Ramos (cell line): ENCODE results near the gene RGL4.
"Not testable (repeated sequence)": the region's sequence is repeated elsewhere in the genome, so short reads cannot be mapped to it uniquely, and the experiment has no call there.

Source experiments
- in situ Hi-C: fragments of 300-500 bp; cut with MboI; formaldehyde crosslinking; loops from one replicate; pipeline ENCODE4 v1.14.3; 2022; ENCODE audit warnings: low sequenced_read_pairs; ENCODE audit not compliant: unreplicated experiment

Gene RGL4, protein sequence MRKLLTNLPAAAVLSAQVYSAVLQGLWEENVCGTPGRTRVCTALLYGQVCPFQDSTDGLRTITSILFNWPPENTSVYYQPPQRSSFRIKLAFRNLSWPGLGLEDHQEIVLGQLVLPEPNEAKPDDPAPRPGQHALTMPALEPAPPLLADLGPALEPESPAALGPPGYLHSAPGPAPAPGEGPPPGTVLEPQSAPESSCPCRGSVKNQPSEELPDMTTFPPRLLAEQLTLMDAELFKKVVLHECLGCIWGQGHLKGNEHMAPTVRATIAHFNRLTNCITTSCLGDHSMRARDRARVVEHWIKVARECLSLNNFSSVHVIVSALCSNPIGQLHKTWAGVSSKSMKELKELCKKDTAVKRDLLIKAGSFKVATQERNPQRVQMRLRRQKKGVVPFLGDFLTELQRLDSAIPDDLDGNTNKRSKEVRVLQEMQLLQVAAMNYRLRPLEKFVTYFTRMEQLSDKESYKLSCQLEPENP

DNA sequence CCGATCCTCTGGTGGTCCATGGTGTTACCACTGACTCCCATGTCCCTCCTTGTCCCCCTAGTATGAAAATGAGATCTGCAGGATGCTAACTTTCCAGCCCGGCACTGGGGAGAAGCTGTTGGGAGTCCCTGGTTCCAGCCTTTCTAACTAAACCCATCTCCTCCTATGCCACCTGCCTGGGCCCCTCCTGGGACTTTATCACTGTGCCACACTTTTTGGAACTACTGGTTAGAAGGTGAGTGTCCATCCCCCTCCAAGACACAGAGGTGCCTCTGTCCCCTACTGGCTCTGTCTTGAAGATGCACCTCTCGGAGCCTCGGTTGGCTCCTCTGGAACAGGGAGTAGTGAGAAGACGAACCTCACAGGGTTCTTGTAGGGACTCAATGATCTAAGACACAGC, at the start of gene RGL4:
RGL4 (plus strand) TSS at position 301 of the 400 bp plus-strand sequence. CDS start 1,018 bp downstream, outside the sequence.
- in situ Hi-C loops = no loop called here

DNA sequence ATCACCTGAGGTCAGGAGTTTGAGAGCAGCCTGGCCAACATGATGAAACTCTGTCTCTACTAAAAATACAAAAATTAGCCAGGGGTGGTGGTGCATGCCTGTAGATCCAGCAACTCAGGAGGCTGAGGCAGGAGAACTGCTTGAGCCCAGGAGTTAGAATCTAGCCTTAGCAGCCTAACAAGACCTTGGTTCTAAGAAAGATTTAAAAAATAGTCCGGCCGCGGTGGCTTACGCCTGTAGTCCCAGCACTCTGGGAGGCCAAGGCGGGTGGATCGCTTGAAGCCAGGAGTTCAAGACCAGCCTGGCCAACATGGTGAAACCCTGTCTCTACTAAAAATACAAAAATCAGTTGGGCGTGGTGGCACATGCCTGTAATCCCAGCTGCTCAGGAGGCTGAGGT, 44.3 kb upstream of the RGL4 start:
- in situ Hi-C loops = not testable (repeated sequence)

DNA sequence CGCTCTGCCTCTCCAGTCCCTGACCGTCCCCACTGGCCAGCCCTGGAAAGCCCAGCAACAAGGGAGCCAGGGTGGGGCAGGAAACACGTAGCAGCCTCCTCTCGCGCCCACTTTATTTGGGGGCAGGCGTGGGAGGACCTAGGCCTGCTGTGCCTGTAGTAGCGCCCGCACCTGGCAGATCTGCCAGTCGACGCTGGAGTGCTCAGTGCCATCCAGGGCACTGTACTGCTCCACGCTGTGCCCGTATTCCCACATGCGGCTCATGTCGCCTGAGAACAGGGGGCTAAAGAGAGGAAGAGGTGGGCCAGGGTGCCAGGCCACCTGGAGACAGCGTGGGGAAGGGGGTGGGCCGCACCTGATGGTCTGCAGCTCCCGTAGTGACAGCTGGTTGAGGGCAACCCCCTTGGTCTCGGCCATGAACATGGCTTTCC, 41.7 kb upstream of the RGL4 start:
- in situ Hi-C loops = no loop called here

DNA sequence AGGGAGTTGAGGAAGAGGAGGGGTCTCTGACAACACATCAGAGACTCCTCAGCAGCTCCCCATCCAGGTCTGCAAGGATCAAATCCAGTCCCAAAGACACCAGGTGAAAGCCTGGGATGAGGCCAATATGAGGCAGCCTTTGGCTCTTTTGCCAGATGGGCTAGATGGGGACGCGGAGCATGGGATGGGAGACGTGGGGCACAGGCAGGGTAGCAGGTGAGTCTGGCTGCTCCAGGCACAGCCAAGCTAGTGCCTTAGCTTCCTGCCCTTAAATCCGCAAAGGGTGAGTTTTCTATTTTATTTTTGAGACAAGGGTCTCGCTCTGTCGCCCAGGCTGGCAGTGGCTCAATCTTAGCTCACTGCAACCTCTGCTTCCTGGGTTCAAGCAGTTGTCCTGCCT, 39.1 kb upstream of the RGL4 start:
- in situ Hi-C loops = no loop called here

DNA sequence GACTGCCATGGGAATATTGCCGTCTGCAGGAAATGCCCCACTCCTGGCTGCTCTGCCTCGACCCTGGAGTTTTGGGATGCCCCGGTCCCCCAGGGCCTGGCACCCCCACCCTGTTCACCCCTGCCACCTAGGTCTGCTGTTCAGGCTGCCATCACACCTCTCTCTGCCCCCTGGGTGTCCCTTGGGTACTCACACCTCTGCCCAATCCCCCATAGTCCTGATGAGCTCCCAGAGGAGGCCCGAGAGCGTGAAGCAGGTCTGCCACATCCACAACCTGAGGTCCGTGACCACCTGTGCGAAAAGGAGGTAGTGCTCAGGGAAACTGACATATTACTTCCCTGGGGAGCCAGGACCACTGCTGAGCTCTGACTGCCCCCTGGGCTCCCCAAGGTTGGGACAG, 38.5 kb upstream of the RGL4 start:
- in situ Hi-C loops = no loop called here

DNA sequence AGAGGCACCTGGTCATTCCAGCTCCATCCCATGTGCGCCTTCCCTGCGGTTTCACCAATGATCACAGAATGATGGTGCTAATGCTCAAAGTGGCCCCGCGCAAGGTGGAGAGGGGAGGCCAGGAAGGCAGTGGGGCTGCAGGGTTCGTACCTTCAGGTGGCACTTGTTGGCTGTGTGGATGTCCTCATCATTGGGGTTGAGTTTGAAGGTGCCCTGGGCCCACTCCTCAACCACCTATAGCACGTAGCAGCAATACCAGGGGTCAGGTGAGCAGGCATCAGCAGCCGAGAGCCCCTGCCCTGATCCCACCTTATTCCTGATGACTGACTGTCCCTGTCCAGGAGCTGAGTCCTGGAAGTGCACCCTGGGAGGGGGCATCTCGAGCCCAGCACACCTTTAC, 38.1 kb upstream of the RGL4 start:
- in situ Hi-C loops = no loop called here

DNA sequence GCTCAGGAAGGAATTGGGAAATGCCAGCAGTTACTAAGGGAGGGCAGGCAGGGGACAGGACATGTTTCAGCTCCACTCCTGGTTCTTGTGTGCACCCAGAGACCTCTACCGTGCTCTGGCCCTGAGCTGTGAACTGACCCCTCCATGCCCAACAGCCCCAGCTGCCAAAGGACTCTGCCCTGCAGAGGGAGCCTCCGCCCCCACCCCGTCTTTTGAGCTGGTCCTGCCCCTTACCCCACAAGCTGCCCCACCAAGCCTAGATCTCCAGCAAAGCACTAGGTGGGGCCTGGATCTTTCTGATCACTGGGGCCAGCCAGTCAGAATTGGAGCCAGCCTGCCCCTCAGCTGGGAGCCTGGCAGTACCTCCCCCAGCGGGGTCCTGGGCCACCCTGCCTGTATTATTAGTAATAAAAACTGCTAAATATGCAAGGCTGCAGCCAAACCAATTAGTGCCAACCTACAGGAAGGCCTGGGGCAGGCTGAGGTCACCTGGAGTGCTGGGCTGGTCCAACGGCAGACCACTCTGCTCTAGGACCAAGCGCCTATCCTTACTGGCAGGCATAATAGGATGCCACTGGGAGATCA, 34.8 kb upstream of the RGL4 start:
- in situ Hi-C loops = no loop called here

DNA sequence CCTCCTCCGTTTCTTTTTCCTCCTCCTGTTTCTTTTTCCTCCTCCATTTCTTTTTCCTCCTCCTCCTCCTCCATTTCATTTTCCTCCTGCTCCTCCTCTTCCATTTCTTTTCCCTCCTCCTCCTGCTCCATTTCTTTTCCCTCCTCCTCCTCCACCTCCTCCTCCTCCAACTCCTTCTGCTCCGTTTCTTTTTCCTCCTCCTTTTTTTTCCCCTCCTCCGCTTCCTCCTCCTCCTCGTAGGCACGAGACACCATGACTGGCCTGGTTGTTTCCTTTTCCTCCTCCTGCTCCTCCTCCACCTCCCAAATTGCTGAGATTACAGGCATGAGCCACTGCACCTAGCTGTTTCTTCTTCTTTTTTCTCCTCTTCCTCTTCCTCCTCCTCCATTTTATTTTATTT, 33.1 kb upstream of the RGL4 start:
- in situ Hi-C loops = no loop called here

DNA sequence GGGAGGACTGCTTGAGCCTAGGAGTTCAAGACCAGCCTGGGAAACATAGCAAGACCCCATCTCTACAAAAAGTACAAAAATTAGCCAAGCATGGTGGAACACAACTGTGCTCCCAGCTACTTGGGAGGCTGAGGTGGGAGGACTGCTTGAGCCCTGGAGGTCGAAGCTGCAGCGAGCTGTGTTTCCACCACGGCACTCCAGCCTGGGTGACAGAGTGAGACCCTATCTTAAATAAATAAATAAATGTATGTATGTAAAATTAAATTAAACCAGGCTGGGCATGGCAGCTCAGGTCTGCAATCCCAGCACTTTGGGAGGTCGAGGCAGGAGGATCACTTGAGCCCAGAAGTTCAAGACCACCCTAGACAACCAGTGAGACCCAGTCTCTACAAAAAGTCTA, 30.4 kb upstream of the RGL4 start:
- in situ Hi-C loops = not testable (repeated sequence)

DNA sequence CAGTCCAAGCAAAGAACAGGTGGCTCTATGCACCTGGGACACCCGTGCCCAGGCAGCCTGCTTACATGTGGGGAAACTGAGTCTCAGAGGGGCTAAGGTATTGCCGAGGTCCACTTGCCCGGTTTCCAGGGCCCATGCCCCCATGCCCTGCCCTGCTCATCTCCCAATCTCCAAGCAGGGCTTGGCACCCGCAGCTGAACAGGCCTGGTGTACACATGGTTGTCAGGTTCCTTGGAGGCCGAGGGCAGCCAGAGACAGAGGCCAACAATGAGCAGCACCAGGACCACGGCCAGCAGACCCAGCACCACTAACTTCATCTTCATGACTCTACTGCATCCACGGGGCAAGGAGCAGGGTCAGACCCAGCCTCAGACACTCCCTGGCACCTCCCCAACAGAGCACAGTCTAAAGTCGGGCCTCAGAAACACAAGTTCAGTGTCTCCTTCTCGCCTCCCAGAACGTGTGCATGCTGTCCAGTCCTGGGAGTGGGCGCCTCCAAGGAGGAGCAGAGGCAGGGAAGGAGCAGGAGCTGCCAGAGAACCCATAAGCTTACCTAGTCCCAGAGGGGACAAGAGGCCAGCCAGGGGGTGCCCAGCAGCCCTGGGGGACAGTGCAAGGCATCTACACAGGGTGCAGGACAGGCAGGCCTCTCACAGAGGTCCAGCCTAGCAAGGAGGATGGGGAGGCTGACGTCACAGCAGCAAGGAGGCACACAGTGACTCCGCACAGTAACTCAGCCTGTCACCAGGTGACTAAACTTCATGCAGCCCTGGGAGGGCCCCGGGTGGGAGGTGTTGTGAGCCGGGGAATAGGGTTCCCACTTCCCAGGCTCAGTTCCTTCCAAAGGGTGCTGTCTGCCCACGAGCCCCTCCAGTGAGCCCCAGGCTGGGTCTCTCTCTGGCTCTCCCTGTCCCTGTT, 20.2 kb upstream of the RGL4 start:
- in situ Hi-C loops = no loop called here

DNA sequence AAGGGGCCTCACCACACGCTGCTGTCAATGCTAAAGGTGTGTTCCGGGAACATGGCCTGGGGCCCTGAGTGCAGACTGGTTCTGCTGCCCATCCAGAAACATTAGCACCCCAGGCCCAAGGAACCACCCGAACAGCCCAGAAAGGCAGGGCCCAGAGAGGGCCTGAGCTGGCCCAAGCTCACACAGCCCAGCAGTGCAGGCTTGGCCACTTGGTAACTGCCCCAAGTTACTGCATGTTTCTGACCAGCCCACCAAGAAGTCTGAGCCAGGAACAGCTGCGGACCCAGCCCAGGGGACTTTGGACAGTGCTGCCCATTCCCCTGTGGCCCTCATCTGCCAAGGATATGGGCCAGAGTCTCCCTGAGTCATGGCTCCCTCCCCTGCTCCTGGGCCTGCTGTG, 19.4 kb upstream of the RGL4 start:
- in situ Hi-C loops = not testable (repeated sequence)

DNA sequence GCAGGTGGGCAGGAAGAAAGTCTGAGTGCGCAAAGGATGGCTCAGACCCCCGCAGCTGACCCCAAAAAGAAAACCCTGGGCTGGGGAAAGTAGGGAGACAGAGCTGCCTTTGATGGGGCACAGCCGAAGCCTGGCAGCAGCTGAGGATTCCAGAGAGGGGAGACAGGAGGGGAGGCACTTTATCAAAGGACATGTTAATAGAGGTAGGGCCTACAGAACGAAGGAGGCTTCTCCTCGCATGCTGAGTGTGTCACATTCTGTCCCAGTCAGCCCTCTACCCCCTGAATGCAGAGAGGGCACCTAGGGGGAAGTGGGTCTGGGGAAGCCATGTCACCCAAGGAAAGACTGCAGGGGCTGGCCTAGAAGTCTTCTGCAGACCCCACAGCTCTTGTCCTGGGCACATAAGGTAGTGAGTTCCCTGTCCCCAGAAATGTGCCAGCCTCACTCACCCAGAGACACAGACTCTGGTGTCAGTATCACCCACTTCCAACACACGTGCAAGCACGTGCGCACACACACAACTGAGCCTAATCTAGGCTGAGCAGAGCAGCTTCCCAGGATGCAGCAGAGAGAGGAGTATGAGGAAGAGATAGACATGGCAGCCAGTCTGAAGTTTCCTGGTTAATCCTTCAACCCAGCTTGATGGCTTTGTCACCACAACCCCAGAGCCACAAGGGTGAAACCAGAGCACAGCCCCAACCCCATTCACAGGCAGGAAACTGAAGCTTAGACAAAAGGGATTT, 18.3 kb upstream of the RGL4 start:
- in situ Hi-C loops = not testable (repeated sequence)

DNA sequence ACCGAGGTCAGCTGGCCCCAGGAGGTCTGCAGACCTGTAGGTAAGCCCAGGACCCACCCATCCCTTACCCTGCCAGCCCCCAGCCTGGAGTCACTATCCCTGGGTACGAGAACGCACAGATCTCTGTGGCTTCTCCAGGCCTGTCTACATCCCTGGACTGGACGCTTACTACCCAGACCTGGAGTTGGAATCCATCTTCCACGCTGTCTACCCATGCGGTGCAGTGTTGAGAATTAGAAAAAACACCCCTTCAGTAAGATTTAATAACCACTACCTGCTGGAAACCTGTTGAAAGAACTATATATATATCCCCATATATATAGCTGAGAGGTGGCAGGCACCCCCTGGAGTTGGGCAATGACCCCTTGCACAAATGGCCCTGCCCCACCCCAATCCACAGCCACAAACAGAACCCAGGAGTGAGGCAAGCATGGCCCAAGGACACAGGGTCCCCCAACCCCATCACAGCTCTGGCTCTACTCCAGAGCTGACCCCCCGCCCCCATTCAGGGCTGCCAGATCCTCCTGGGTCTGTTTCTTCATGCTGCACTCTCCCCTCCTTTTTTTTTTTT, 17.7 kb upstream of the RGL4 start:
- in situ Hi-C loops = no loop called here

DNA sequence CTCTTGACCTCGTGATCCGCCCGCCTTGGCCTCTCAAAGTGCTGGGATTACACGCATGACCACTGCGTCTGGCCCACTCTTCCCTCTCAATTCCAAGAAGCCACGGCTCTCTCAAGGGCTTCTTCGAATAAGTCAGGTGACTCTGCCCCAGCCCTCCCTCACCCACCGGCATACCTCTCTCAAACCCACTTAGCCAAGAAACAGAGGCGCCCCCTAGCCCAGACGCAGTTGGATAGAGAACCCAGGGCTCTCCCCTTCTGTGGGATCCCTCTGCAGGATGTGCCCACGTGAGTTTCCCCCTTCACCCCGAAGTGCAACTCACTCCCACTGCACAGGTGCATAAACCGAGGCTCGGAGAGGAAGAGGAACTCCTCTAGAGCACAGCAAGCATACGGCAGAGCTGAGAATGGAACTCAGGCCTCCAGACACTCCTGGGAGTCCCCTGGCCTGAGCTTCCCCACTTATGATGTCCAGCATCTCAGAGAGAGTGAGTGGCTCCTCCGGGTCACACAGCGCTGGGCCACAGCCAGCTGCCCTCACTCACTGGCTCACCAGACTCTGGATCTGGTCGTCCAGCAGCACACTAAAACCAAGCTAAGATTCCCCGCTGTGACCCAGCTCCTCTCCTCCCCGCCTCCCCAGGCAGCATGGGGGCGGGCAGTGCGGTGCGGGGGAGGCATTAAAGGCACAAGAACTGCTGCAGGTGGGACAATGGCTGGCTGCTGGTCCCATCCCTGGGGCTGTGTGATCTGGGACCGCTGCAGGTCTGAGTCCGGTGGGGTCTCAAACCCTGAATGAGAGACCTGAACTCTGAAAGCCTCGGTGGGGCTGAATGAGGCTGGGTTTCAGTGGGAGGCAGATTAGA, 16.8 kb upstream of the RGL4 start:
- in situ Hi-C loops = no loop called here

DNA sequence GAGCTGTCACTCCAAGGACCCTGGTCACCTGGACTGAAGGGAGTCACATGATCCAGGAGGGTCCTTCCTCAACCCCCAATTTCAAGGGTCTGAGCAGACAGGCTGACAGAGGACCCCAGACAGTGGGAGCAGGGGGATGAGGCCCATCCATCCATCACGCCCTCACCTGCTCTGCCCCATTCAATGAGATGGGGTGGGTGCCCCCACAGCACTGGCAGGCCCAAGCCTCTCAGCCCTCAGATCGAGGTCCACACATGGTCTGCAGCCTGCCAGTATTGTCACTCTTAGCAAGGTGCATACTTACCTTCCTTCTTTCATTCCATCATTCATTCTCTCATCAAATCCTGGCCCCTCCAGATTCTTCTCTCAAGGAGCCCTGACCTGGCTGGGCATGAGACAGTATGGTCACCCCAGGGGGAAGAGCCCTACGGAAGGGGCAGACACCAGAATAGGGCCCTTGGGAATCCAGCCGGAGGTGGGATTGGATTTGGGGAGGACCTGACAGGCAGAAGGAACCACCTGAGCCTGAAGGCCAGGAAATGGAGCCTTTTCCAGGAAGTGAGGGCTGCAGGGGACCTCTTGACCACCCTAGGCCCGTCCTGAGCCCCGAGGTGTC, 15.8 kb upstream of the RGL4 start:
- in situ Hi-C loops = not testable (repeated sequence)

DNA sequence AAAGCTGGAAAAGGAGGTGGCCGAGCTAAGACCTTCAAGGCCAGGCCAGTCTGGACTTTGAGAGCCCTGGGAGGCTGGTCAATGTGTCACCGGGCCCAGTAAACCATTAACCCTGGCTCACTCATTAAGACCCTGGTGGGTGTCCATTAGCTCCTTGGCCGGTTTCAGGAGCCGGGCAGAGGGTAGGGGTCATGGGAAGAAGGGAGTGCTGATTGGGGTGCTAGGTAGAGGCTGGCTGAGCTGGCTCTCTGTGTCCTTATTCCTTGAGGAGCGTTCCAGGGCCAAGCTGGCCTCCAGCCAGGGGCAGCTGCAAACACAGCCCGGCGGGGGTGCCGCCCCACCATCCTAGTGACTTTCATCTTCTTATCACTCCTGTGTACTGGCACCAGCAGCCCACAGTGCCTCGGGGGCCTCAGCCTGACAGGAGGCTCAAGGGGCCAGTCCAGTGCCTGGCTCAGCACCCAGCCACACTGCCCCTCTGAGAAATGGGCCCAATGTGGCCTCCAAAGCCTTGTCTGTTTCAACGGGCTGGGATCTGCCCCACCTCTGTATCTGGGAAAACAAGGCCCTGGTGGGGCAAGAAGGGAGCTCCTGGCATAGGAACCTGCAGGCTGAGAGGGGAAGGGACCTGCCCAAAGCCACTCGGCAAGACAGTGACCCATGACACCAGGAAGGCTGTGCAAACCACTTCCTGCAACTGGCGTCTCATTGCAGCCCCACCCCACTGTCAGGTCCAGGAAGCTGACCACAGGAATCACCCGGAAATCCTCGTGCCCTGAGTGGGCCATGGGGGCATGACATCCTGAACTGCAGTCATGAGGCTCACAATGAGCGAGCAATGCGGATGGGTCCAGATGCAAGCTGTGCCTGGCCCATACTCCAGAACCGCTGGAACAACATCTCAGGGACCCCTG, 15.1 kb upstream of the RGL4 start:
- in situ Hi-C loops = no loop called here
